Erythroblast (primary cell): Measurements from ENCODE around the gene DZIP3.

Source experiments
- GATA1 ChIP-seq: IDR thresholded peaks from 2 replicates; pipeline ENCODE4 v1.6.1; 2011; ENCODE audit warnings: low read depth, mild to moderate bottlenecking, control low read depth, low read length, moderate library complexity
- POLR2A ChIP-seq: IDR thresholded peaks from 2 replicates; pipeline ENCODE4 v1.6.1; 2011; ENCODE audit warnings: mild to moderate bottlenecking, low read length

- TF ChIP-seq POLR2A: no peak
- TF ChIP-seq GATA1: no peak
Observed at GRCh38 chr3:108546247-108546646, 43.3 kb upstream of the DZIP3 start.
